ENCODE measurements around the gene ZNF358.
"Not testable (repeated sequence)": the region's sequence is repeated elsewhere in the genome, so short reads cannot be mapped to it uniquely, and the experiment has no call there.

Gene ZNF358

GRCh38 chr19:7535998-7536695 lies 20.2 kb downstream of the ZNF358 start:
- Histone ChIP-seq H3K9ac (no peak overlapping the region), H3K79me2 (no peaks in the 10 kb centered on the region), H3K4me2 (ENCODE audit: low read length) (peak overlapping the region; percentile 61), H3K27ac (peak overlapping the region; percentile 86), H3K27me3 (ENCODE audit: control insufficient read depth, insufficient read depth, low read length) (no peaks in the 10 kb centered on the region), H3K4me1 (no peaks in the 10 kb centered on the region), H3K36me3 (ENCODE audit: control insufficient read depth, insufficient read depth, low read length) (no peaks in the 10 kb centered on the region), H3K9me3 (ENCODE audit: control insufficient read depth, low read length) (no peaks in the 10 kb centered on the region), H2AFZ (peak overlapping the region; percentile 91), H3K4me3 (ENCODE audit: low read depth, low read length) (peak overlapping the region; percentile 59)
- no peak for TF ChIP-seq CTCF (IDR thresholded peaks at IDR 0.05)

DNA sequence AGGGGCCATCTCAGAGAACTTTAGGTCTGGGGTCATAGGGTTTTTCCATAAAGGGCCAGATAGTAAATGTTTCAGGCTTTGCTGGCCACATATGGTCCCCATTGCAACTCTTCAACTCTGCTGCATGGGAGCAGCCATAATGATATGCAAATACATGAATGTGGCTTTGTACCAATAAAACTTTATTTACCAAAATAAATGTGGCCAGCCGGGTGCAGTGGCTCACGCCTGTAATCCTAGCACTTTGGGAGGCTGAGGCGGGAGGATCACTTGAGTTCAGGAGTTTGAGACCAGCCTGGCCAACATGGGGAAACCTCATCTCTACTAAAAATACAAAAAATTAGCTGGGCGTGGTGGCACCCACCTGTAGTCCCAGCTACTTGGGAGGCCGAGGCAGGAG lies 23.1 kb downstream of the ZNF358 start:
- H3K36me3 ChIP-seq (ENCODE audit: control insufficient read depth, insufficient read depth, low read length); H3K4me1 ChIP-seq; H3K4me2 ChIP-seq (ENCODE audit: low read length); H3K27ac ChIP-seq; H3K9ac ChIP-seq; H3K4me3 ChIP-seq (ENCODE audit: low read depth, low read length); H2AFZ ChIP-seq; H3K79me2 ChIP-seq; H3K9me3 ChIP-seq (ENCODE audit: control insufficient read depth, low read length); H3K27me3 ChIP-seq (ENCODE audit: control insufficient read depth, insufficient read depth, low read length): not testable (repeated sequence)

DNA sequence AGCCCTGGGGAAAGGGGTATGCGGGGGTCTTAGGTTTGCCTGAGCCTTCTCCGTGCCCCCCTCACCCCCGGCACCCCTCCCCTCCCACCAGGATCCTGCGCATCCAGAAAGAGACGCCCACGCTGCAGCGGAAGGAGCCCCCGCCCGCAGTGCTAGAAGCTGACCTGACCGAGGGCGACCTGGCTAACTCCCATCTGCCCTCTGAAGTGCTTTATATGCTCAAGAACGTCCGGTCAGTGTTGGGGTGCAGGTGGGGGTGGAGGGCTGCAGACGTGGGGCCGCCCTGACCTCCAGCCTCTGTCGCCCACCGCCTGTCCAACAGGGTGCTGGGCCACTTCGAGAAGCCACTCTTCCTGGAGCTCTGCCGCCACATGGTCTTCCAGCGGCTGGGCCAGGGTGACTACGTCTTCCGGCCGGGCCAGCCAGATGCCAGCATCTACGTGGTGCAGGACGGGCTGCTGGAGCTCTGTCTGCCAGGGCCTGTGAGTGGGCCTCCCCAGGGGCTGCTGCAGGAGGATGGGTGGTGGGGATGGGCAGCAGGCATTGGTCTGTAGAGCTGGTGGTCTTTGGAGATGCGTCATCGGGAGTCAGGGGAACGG lies 24.0 kb downstream of the ZNF358 start:
- no peaks in the 10 kb centered on the region for H3K27me3 ChIP-seq (ENCODE audit: control insufficient read depth, insufficient read depth, low read length)
- no peaks in the 10 kb centered on the region for H3K36me3 ChIP-seq (ENCODE audit: control insufficient read depth, insufficient read depth, low read length)
- H3K9me3 ChIP-seq (ENCODE audit: control insufficient read depth, low read length): no peaks in the 10 kb centered on the region
- H3K4me2 ChIP-seq (ENCODE audit: low read length): no peak overlapping the region
- no peak overlapping the region for H2AFZ ChIP-seq
- no peak overlapping the region for H3K27ac ChIP-seq
- no peak for TF ChIP-seq CTCF (IDR thresholded peaks at IDR 0.05)
- no peak overlapping the region for H3K4me3 ChIP-seq (ENCODE audit: low read depth, low read length)
- no peak overlapping the region for H3K9ac ChIP-seq
- no peaks in the 10 kb centered on the region for H3K4me1 ChIP-seq
- H3K79me2 ChIP-seq: no peaks in the 10 kb centered on the region

GRCh38 chr19:7540761-7541474 lies 25.0 kb downstream of the ZNF358 start:
- no peak for TF ChIP-seq CTCF (IDR thresholded peaks at IDR 0.05)
- Histone ChIP-seq H3K4me1 (no peaks in the 10 kb centered on the region), H3K36me3 (ENCODE audit: control insufficient read depth, insufficient read depth, low read length) (no peaks in the 10 kb centered on the region), H3K9me3 (ENCODE audit: control insufficient read depth, low read length) (no peaks in the 10 kb centered on the region), H3K4me3 (ENCODE audit: low read depth, low read length) (no peak overlapping the region), H3K27ac (no peak overlapping the region), H3K4me2 (ENCODE audit: low read length) (no peak overlapping the region), H2AFZ (no peak overlapping the region), H3K27me3 (ENCODE audit: control insufficient read depth, insufficient read depth, low read length) (no peaks in the 10 kb centered on the region), H3K79me2 (no peaks in the 10 kb centered on the region), H3K9ac (no peak overlapping the region)

- no peaks in the 10 kb centered on the region for H3K9me3 ChIP-seq (ENCODE audit: control insufficient read depth, low read length)
- no peak for TF ChIP-seq CTCF (IDR thresholded peaks at IDR 0.05)
- no peaks in the 10 kb centered on the region for H3K36me3 ChIP-seq (ENCODE audit: control insufficient read depth, insufficient read depth, low read length)
- no peak overlapping the region for H3K9ac ChIP-seq
- H3K4me2 ChIP-seq (ENCODE audit: low read length): no peak overlapping the region
- no peaks in the 10 kb centered on the region for H3K79me2 ChIP-seq
- H3K4me1 ChIP-seq: no peaks in the 10 kb centered on the region
- no peak overlapping the region for H3K4me3 ChIP-seq (ENCODE audit: low read depth, low read length)
- H2AFZ ChIP-seq: no peak overlapping the region
- H3K27me3 ChIP-seq (ENCODE audit: control insufficient read depth, insufficient read depth, low read length): no peaks in the 10 kb centered on the region
- no peak overlapping the region for H3K27ac ChIP-seq
Observed at GRCh38 chr19:7541475-7541824, 25.5 kb downstream of the ZNF358 start.

Data from parathyroid adenoma (tissue), 2 donors.